NCI-H1092 (cell line): Measurements from ENCODE around the gene PLET1.

Experiments
- DNase-seq: peaks from one replicate; lab custom pipeline; 2025; lab: John Stamatoyannopoulos, UW

Gene PLET1

GRCh38 chr11:112238041-112238440, 22.6 kb downstream of the PLET1 start:
- no peak for DNase-seq

- no peak for DNase-seq
These were observed 23.2 kb downstream of the PLET1 start for GRCh38 chr11:112237451-112237850.

DNA sequence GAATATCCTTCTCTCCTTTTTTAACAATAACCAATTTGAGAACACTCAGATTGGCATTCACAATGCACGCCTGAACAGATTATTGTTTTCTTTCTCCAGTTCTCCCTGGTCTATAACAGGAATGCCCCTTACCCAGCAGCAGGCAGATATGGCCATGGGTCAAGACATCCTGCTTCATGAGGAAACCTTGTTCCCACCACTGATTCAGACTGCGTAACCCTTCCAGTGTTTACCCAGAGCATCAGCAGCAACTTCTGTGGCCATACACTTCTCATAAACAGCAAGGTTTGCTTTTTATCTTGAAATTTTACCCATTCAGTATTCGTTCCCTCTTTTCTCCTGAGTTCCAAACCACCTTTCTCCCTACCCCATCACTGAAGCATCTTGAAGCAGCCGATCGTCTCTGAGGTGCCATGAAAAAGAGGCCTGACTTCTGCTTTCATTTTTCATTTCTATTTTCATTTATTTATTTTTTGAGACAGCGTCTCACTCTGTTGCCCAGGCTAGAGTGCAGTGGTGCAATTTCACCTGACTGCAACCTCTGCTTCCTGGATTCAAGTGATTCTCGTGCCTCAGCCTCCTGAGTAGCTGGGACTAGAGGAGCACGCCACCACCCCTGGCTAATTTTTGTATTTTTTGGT, 24.8 kb downstream of the PLET1 start:
- no peak for DNase-seq

DNA sequence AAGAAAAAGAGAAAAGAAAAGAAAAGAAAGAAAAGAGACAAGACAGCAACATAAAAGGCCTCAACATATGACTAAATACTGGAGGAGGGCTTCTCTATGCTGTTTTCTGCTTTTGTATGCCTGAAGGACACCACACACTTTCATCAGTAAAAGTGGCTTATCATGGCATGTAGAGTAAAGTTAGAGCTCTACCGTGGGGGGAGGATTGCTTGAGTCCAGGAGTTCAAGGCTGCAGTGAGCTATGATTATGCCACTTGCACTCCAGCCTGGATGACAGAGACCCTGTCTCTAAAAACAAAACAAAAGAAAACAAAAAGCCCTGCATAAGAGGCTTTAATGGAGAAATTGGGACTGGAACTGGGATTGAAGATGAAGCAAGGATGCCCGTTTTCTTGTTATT, 28.7 kb downstream of the PLET1 start:
- DNase-seq: no peak

GRCh38 chr11:112229746-112230433, 30.8 kb downstream of the PLET1 start:
- DNase-seq: no peak

GRCh38 chr11:112229159-112229558, 31.5 kb downstream of the PLET1 start:
- DNase-seq: no peak

- DNase-seq: no peak
These were observed 32.0 kb downstream of the PLET1 start for GRCh38 chr11:112228706-112229105.

- no peak for DNase-seq
These were observed 33.2 kb downstream of the PLET1 start for GRCh38 chr11:112227471-112227870.

- no peak for DNase-seq
These were observed 33.7 kb downstream of the PLET1 start for GRCh38 chr11:112226831-112227401.

DNA sequence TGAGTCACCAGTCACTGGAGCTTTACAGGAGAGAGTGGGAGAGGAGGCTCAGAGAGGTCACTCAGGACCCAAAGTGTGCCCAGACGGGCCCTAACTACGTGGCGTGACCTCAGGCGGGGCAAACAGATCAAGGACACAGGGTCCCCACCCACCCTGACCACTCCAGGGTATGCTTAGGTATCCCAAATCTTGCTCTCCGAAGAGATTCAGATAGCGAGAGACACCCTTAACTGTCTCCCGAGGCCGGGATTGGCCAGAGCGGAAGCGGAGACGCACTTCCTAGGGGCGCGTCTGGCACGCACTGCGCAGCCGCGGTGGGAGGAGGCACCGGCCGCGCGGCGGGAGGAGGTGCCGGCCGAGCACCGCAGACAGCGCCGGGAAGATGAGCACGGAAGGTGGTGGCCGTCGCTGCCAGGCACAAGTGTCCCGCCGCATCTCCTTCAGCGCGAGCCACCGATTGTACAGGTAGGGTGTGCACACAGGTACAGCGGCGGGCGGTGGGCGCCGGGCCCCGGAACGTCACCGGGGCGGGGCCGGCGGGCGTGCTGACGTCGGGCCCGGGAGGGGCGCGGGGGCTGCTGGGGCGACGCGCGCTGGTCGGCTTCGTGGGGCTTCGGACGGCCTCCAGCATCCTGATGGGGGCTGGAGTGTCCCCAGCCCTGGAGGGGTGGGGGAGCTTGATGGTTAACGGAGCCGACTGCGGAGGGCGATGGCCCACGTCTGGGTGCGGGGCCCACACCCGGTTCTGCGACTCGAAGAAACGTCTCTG, 34.4 kb downstream of the PLET1 start, which contains the start of gene PTS:
PTS (plus strand) TSS at position 367 of the 769 bp plus-strand sequence; CDS start at position 383, 16 bp downstream.
- DNase-seq: peak; percentile 82

DNA sequence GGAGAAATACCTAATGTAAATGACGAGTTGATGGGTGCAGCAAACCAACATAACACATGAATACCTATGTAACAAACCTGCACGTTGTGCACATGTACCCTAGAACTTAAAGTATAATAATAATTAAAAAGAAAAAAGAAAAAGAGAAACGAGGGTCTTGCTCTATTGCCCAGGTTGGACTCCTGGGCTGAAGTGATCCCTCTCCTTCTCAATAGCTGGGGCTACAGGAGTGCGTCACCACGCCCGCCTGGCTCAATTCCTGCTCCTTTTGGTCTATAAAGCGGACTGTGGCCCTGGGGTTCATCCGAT, 35.0 kb downstream of the PLET1 start:
- peak; percentile 27 for DNase-seq

DNA sequence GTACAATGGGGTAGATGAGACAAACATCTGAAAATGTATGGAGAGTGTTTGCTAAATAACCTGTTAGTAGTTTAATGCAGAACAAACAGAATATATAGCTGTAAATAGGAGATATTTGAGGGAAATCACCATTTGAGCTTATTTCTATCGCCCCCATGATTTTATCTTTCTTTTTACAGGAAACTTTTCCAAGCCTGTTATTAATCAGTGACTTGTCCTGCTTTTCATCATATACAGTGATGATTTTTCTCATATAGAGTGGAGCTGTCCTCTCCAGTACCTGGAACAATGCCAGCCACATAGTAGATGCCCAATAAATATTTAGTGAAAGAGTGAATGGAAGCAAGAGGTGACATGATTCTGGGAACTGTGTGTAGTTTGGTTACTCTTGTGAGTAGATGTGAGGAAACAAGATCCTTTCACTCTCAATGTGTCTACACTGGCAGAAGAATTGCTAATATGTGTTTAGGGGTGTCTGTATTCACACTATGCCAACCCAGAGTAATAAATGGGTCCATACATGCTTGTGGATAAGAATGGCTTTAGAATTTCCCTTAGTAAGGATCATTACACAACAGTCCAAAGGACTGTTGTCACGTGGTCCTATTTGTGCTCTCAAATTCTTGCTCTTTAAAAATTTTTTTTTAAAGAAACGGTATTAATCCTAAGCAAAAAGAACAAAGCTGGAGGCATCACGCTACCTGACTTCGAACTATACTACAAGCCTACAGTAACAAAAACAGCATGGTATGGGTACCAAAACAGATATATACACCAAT, 36.7 kb downstream of the PLET1 start:
- no peak for DNase-seq

- no peak for DNase-seq
These were observed 37.5 kb downstream of the PLET1 start for GRCh38 chr11:112223121-112223520.

DNA sequence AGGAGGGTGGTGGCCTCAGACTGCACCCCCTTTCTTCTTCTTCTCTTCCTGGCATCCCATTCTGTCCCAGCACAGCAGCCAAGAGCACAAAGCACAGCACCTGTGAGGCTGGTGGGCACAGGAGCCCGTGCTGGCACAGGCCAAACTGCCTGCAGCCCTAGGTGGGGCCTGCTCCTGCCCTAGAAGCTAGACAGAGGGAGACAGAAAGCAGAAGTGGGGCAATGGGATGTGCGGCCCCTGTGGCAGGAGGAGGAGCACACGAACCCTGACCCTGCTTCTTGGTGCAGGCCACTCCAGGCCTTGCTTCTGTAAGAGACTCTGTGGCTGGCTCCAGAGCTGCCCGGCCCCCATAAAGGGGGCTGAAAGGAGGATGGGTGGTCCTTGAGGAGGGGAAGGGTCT, 38.4 kb downstream of the PLET1 start:
- DNase-seq: no peak

GRCh38 chr11:112221274-112221835, 39.3 kb downstream of the PLET1 start:
- no peak for DNase-seq

- DNase-seq: peak; percentile 66
These were observed 41.0 kb downstream of the PLET1 start for GRCh38 chr11:112219476-112220232.

DNA sequence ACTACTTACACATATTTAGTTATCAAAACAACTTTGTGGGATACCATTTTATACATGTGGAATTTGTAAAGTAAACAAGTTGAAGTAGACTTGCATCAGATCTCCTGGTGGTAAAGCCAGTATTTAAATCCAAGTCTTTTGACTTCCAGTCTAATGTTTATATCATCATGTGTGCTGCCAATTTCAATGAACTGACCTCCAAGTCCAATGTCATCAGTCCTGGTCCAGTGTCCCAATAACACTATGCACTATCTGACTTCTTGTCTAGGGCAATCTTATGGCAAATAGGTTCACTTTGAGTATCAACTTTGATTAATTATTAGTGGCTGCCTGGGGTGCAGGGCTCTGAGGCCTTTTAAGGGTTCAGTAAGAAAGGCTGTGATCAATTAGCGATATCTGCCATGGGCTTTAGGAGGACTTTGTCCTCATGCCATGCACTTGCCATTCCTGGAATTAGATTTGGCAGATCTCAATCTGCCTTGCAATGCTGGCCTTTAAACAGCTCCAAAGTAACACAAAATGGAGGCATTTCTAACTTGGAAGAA, 44.0 kb downstream of the PLET1 start:
- DNase-seq: no peak

GRCh38 chr11:112215621-112216020, 45.0 kb downstream of the PLET1 start:
- DNase-seq: no peak

DNA sequence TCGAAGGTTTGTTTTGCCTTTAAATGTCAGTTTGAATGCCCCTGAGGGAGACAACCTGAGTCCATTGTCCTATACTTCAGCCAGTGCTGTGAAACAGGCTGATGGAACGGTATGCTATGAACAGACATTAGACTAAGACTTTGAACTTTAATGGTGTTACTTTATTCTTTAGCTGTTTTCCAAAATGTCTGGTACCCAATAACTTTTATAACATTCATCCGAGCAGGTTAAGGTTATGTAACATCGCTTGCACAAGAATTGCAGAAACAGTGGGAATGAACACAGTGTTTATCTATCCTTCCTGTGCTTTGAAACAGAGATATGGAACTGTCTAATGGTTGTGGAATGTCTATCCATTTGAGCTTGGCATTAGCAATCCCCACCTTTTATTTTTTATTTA, 46.9 kb downstream of the PLET1 start:
- DNase-seq: no peak

GRCh38 chr11:112212710-112213109, 48.0 kb downstream of the PLET1 start:
- DNase-seq: no peak

GRCh38 chr11:112212290-112212689, 48.4 kb downstream of the PLET1 start:
- DNase-seq: no peak
